IMR-90 (cell line): ENCODE results near the gene LRRTM3. TPM values are rescaled to one million over a fixed set of nuclear protein-coding genes. Genes with fewer than 3 reads are reported as not detected.

ENCODE experiments used
- ATAC-seq: fragments of 200-7000 bp; cut with Tn5 transposase; 2 replicates; pipeline ENCODE4 v1.9.1; 2020; ENCODE audit warnings: low read depth, mild to moderate bottlenecking, moderate library complexity
- BruUV-seq: library from RNA; stranded (reverse); fragments of 400-500 nt; replicated peaks from 2 replicates; lab custom pipeline; 2021; lab: Mats Ljungman, UMichigan
- CTCF ChIA-PET: fragments of 300-600 bp; formaldehyde crosslinking; extraction: SDS; loops from one replicate; lab custom pipeline; 2021; ENCODE audit warnings: antibody characterized with exemption; lab: Yijun Ruan, JAX
- POLR2A ChIA-PET: fragments of 300-600 bp; sonication (Branson Sonifier 250); formaldehyde crosslinking; loops from one replicate; lab custom pipeline; 2022; ENCODE audit warnings: antibody characterized with exemption; ENCODE audit not compliant: unreplicated experiment; lab: Charles Lee
- DNase-seq: peaks from one replicate; pipeline ENCODE4 v3.0.0; 2013
- H2AFZ ChIP-seq: replicated peaks from 2 replicates; pipeline ENCODE3; 2013; ENCODE audit warnings: low read length, mild to moderate bottlenecking; ENCODE audit not compliant: poor library complexity
- H2AK5ac ChIP-seq: 2 replicates; pipeline ENCODE4 v1.6.1; 2013; ENCODE audit warnings: low read depth, low read length, inconsistent platforms
- H2AK9ac ChIP-seq: replicated peaks from 2 replicates; pipeline ENCODE3; 2013; ENCODE audit warnings: mild to moderate bottlenecking, low read depth, low read length, moderate library complexity; ENCODE audit not compliant: poor library complexity
- H2BK120ac ChIP-seq: 2 replicates; pipeline ENCODE4 v1.6.1; 2013; ENCODE audit warnings: low read depth, low read length, inconsistent platforms
- H2BK15ac ChIP-seq: 3 replicates; pipeline ENCODE4 v1.6.1; 2013; ENCODE audit warnings: low read depth, low read length, inconsistent platforms
- H2BK20ac ChIP-seq: 2 replicates; pipeline ENCODE4 v1.6.1; 2013; ENCODE audit warnings: low read depth, mild to moderate bottlenecking, inconsistent platforms, low read length, moderate library complexity
- H2BK5ac ChIP-seq: 2 replicates; pipeline ENCODE4 v1.6.1; 2013; ENCODE audit warnings: mild to moderate bottlenecking, low read depth, low read length, inconsistent platforms; ENCODE audit not compliant: poor library complexity, severe bottlenecking
- H3K14ac ChIP-seq: replicated peaks from 2 replicates; pipeline ENCODE4 v1.6.1; 2013; ENCODE audit warnings: low read depth, low read length, inconsistent platforms
- H3K18ac ChIP-seq: 2 replicates; pipeline ENCODE4 v1.6.1; 2013; ENCODE audit warnings: low read depth, low read length, control low read depth
- H3K23ac ChIP-seq: 2 replicates; pipeline ENCODE4 v1.6.1; 2013; ENCODE audit warnings: low read depth, low read length, inconsistent platforms
- H3K27ac ChIP-seq: 2 replicates; pipeline ENCODE4 v1.5.1; 2013; ENCODE audit warnings: mild to moderate bottlenecking, control low read depth, low read length; ENCODE audit not compliant: insufficient read depth
- H3K27me3 ChIP-seq: 2 replicates; pipeline ENCODE4 v1.6.1; 2013; ENCODE audit warnings: low read length; ENCODE audit not compliant: control insufficient read depth, insufficient read depth
- H3K36me3 ChIP-seq: 2 replicates; pipeline ENCODE4 v1.6.1; 2013; ENCODE audit warnings: low read length, mixed read lengths; ENCODE audit not compliant: control insufficient read depth, insufficient read depth
- H3K4ac ChIP-seq: 2 replicates; pipeline ENCODE4 v1.6.1; 2013; ENCODE audit warnings: low read depth, low read length, inconsistent platforms
- H3K4me1 ChIP-seq: 2 replicates; pipeline ENCODE4 v1.6.1; 2013; ENCODE audit warnings: low read length, mixed read lengths; ENCODE audit not compliant: control insufficient read depth, insufficient read depth
- H3K4me2 ChIP-seq: 2 replicates; pipeline ENCODE4 v1.6.1; 2013; ENCODE audit warnings: low read depth, mild to moderate bottlenecking, control low read depth, low read length, moderate library complexity
- H3K4me3 ChIP-seq: 2 replicates; pipeline ENCODE4 v1.5.1; 2013; ENCODE audit warnings: low read depth, mild to moderate bottlenecking, control low read depth, low read length, moderate library complexity; ENCODE audit not compliant: insufficient read depth
- H3K56ac ChIP-seq: 2 replicates; pipeline ENCODE4 v1.6.1; 2013; ENCODE audit warnings: low read length, inconsistent platforms; ENCODE audit not compliant: insufficient read depth; ENCODE audit errors: extremely low read depth
- H3K79me1 ChIP-seq, 2 experiments: 2 replicates each; pipeline ENCODE4 v1.6.1; 2013; ENCODE audit warnings: low read length in 2 of 2, inconsistent platforms in 1 of 2, low read depth in 1 of 2
- H3K9ac ChIP-seq: 2 replicates; pipeline ENCODE4 v1.6.1; 2013; ENCODE audit warnings: low read depth, low read length, control low read depth
- H3K9me1 ChIP-seq: 2 replicates; pipeline ENCODE4 v1.6.1; 2013; ENCODE audit warnings: low read length, inconsistent platforms; ENCODE audit not compliant: insufficient read depth
- H3K9me3 ChIP-seq: 2 replicates; pipeline ENCODE4 v1.6.1; 2013; ENCODE audit warnings: low read length; ENCODE audit not compliant: control insufficient read depth, insufficient read depth
- H4K20me1 ChIP-seq: 2 replicates; pipeline ENCODE4 v1.6.1; 2013; ENCODE audit warnings: low read length, inconsistent platforms; ENCODE audit not compliant: insufficient read depth
- H4K5ac ChIP-seq: 2 replicates; pipeline ENCODE4 v1.6.1; 2013; ENCODE audit warnings: mild to moderate bottlenecking, low read depth, low read length, control low read depth
- H4K8ac ChIP-seq, 2 experiments: 2 replicates each; pipeline ENCODE4 v1.6.1; 2013; ENCODE audit warnings: low read depth in 2 of 2, low read length in 2 of 2, control low read depth in 1 of 2, inconsistent platforms in 1 of 2
- H4K91ac ChIP-seq: 2 replicates; pipeline ENCODE4 v1.6.1; 2013; ENCODE audit warnings: low read depth, low read length, inconsistent platforms; ENCODE audit not compliant: insufficient read depth
- BHLHE40 ChIP-seq: fragments of 150-350 bp; IDR thresholded peaks from 2 replicates; pipeline ENCODE4 v1.6.1; 2016; ENCODE audit warnings: mild to moderate bottlenecking, low read depth, low read length
- CEBPB ChIP-seq: IDR thresholded peaks from 2 replicates; pipeline ENCODE4 v1.6.1; 2012; ENCODE audit warnings: low read depth, low read length, improper control_type of control experiment
- CHD1 ChIP-seq: IDR thresholded peaks from 2 replicates; pipeline ENCODE4 v1.6.1; 2012; ENCODE audit warnings: low read depth, low read length, improper control_type of control experiment
- ELK1 ChIP-seq: fragments of 150-350 bp; IDR thresholded peaks from 2 replicates; pipeline ENCODE4 v1.6.1; 2016; ENCODE audit warnings: low read depth, mild to moderate bottlenecking, low read length, moderate library complexity, borderline replicate concordance
- FOS ChIP-seq: fragments of 150-350 bp; IDR thresholded peaks from 2 replicates; pipeline ENCODE4 v1.6.1; 2016; ENCODE audit warnings: low read depth, low read length
- MAFK ChIP-seq: IDR thresholded peaks from 2 replicates; pipeline ENCODE4 v1.6.1; 2012; ENCODE audit warnings: low read depth, low read length, improper control_type of control experiment
- MAZ ChIP-seq: IDR thresholded peaks from 2 replicates; pipeline ENCODE4 v1.6.1; 2012; ENCODE audit warnings: low read depth, mild to moderate bottlenecking, low read length, improper control_type of control experiment, moderate library complexity, borderline replicate concordance
- MXI1 ChIP-seq: IDR thresholded peaks from 2 replicates; pipeline ENCODE4 v1.6.1; 2012; ENCODE audit warnings: low read depth, mild to moderate bottlenecking, low read length, moderate library complexity, borderline replicate concordance
- NFE2L2 ChIP-seq: fragments of 150-350 bp; IDR thresholded peaks from 2 replicates; pipeline ENCODE4 v1.6.1; 2016; ENCODE audit warnings: low read depth, mild to moderate bottlenecking, low read length
- POLR2A ChIP-seq: IDR thresholded peaks from 2 replicates; pipeline ENCODE4 v1.6.1; 2012; ENCODE audit warnings: mild to moderate bottlenecking, low read depth, low read length
- RAD21 ChIP-seq: IDR thresholded peaks from 2 replicates; pipeline ENCODE4 v1.6.1; 2012; ENCODE audit warnings: low read length, improper control_type of control experiment
- RCOR1 ChIP-seq: IDR thresholded peaks from 2 replicates; pipeline ENCODE4 v1.6.1; 2012; ENCODE audit warnings: mild to moderate bottlenecking, low read length, improper control_type of control experiment; ENCODE audit not compliant: insufficient replicate concordance
- RFX5 ChIP-seq: IDR thresholded peaks from 2 replicates; pipeline ENCODE4 v1.8.0; 2012; ENCODE audit warnings: low read depth, mild to moderate bottlenecking, low read length, moderate library complexity
- SMC3 ChIP-seq: fragments of 150-350 bp; IDR thresholded peaks from 2 replicates; pipeline ENCODE4 v1.6.1; 2016; ENCODE audit warnings: low read depth, mild to moderate bottlenecking, antibody characterized with exemption, low read length, moderate library complexity
- WGBS, 2 experiments: methylation state at CpG; one replicate each; pipeline versions ENCODE4 v1.1.5 to v1.1.7; 2013; ENCODE audit warnings: missing lambda C conversion rate in 2 of 2; ENCODE audit not compliant: insufficient read length in 1 of 2; ENCODE audit errors: extremely low coverage in 2 of 2; 5-methylcytosine and 5-hydroxymethylcytosine counted together
- dilution Hi-C: fragments of 300-500 bp; cut with HindIII; formaldehyde crosslinking; loops from one replicate; pipeline ENCODE4 v1.14.3; 2018; ENCODE audit warnings: low sequenced_read_pairs; ENCODE audit not compliant: unreplicated experiment
- in situ Hi-C: fragments of 300-500 bp; cut with MboI; formaldehyde crosslinking; loops from 3 replicates; pipeline ENCODE4 v1.14.3; 2019; ENCODE audit warnings: low sequenced_read_pairs, inconsistent platforms, mixed read lengths
- intact Hi-C: fragments of 100-400 bp; cut with micrococcal nuclease; formaldehyde crosslinking; loops from 2 replicates; pipeline ENCODE4 v1.10.0; 2022
- polyA plus RNA-seq, 3 experiments: library from polyadenylated mRNA; depleted of rRNA; stranded (reverse); fragments of >200 nt; gene quantifications; 2 replicates each; pipeline ENCODE4 v1.2.3, GENCODE V29; 2012; ENCODE audit warnings: low replicate concordance in 1 of 3
- total RNA-seq: library from RNA; depleted of rRNA; stranded (reverse); fragments of >200 nt; gene quantifications from 2 replicates; pipeline ENCODE4 v1.2.3, GENCODE V29; 2012
- TF ChIP-seq, protein P1 (sequence below): fragments of 150-350 bp; IDR thresholded peaks from 2 replicates; pipeline ENCODE4 v1.6.1; 2017; ENCODE audit warnings: mild to moderate bottlenecking, antibody characterized with exemption, low read length, low read depth
- TF ChIP-seq, protein P2 (sequence below): conservative IDR thresholded peaks from 2 replicates; pipeline ENCODE4 v1.5.1; 2012; ENCODE audit warnings: mild to moderate bottlenecking, low read depth, low read length, improper control_type of control experiment

The LRRTM3 gene
- total and polyA plus RNA-seq, 2 of the 4 experiments (the other 2 are of a cell fraction) = under 0.01 TPM; not detected in 1

DNA sequence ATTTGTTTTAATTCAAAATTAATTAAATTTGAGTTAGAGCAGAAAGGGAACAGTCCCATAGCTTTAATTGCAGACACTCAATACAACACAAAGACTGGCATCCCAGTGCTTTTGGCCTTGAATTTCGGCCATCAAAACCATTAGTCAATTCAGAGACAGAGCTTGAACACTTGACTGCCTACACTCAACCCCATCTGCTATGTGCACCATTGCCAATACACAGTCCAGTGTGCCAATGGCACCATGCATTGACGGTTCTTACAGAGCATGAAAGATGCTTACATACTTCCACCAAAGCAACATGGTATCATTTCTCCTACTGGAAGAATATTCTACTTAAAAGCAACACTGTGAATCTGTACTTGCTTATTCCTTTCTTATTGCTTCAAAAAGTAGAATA is 43.6 kb upstream of the LRRTM3 start:
- ATAC-seq (no peak), DNase-seq (no peak)
- Histone ChIP-seq H3K4me3 (no peak overlapping the region), H3K36me3 (no peaks in the 10 kb centered on the region), H3K9ac (no peak overlapping the region), H3K14ac (no peak overlapping the region), H4K20me1 (no peaks in the 10 kb centered on the region), H4K8ac (no peak overlapping the region), H2BK120ac (no peak overlapping the region), H3K18ac (no peak overlapping the region), H3K56ac (no peak overlapping the region), H3K9me1 (no peaks in the 10 kb centered on the region), H3K4me2 (no peak overlapping the region), H3K27me3 (no peaks in the 10 kb centered on the region), H3K23ac (no peak overlapping the region), H2AK5ac (no peak overlapping the region), H3K4ac (no peak overlapping the region), H3K4me1 (no peaks in the 10 kb centered on the region), H2AK9ac (no peak overlapping the region), H3K27ac (no peak overlapping the region), H4K91ac (no peak overlapping the region), H3K79me1 (no peaks in the 10 kb centered on the region), H2AFZ (no peak overlapping the region), H4K5ac (no peak overlapping the region), H2BK5ac (no peak overlapping the region), H2BK20ac (no peak overlapping the region), H2BK15ac (no peak overlapping the region), H3K9me3 (no peaks in the 10 kb centered on the region)
- ChIA-PET CTCF (interaction anchor here (0.8 to 1.0 kb wide), 2 partner anchors 13 to 39 kb away, joined by 3 to 4 read pairs; no protein-coding TSS in a partner anchor), POLR2A (no interaction called here)
- intact Hi-C loops (no loop called here), dilution Hi-C loops (no loop called here), in situ Hi-C loops (no loop called here)
- TF ChIP-seq RFX5 = no peak
- TF ChIP-seq POLR2A = no peak
- TF ChIP-seq, protein P1, sequence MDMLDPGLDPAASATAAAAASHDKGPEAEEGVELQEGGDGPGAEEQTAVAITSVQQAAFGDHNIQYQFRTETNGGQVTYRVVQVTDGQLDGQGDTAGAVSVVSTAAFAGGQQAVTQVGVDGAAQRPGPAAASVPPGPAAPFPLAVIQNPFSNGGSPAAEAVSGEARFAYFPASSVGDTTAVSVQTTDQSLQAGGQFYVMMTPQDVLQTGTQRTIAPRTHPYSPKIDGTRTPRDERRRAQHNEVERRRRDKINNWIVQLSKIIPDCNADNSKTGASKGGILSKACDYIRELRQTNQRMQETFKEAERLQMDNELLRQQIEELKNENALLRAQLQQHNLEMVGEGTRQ = no peak
- TF ChIP-seq, protein P2, sequence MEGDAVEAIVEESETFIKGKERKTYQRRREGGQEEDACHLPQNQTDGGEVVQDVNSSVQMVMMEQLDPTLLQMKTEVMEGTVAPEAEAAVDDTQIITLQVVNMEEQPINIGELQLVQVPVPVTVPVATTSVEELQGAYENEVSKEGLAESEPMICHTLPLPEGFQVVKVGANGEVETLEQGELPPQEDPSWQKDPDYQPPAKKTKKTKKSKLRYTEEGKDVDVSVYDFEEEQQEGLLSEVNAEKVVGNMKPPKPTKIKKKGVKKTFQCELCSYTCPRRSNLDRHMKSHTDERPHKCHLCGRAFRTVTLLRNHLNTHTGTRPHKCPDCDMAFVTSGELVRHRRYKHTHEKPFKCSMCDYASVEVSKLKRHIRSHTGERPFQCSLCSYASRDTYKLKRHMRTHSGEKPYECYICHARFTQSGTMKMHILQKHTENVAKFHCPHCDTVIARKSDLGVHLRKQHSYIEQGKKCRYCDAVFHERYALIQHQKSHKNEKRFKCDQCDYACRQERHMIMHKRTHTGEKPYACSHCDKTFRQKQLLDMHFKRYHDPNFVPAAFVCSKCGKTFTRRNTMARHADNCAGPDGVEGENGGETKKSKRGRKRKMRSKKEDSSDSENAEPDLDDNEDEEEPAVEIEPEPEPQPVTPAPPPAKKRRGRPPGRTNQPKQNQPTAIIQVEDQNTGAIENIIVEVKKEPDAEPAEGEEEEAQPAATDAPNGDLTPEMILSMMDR = no peak
- no peak for TF ChIP-seq MAZ
- TF ChIP-seq SMC3 = no peak
- no peak for TF ChIP-seq NFE2L2
- TF ChIP-seq RCOR1 = no peak
- TF ChIP-seq MXI1 = no peak
- no peak for TF ChIP-seq BHLHE40
- TF ChIP-seq CEBPB = no peak
- TF ChIP-seq CHD1 = no peak
- TF ChIP-seq FOS = no peak
- TF ChIP-seq ELK1 = no peak
- TF ChIP-seq MAFK = no peak
- TF ChIP-seq RAD21 = no peak
- whole genome bisulfite sequencing, 2 experiments = 10% methylated on average over 1 of the region's 2 CpGs; no CpG with 5 or more reads in 1 of the 2 experiments
- no TSS peak for BruUV-seq
